NCI-H2196 treated with DMSO at 0.1 percent for 48 hours (cell line): ENCODE data around the gene RPP40.
"Not testable (repeated sequence)": the region's sequence is repeated elsewhere in the genome, so short reads cannot be mapped to it uniquely, and the experiment has no call there.

Experiments used
- DNase-seq: peaks from one replicate; lab custom pipeline; 2025; ENCODE audit not compliant: unreplicated experiment; lab: John Stamatoyannopoulos, UW

The RPP40 gene

DNA sequence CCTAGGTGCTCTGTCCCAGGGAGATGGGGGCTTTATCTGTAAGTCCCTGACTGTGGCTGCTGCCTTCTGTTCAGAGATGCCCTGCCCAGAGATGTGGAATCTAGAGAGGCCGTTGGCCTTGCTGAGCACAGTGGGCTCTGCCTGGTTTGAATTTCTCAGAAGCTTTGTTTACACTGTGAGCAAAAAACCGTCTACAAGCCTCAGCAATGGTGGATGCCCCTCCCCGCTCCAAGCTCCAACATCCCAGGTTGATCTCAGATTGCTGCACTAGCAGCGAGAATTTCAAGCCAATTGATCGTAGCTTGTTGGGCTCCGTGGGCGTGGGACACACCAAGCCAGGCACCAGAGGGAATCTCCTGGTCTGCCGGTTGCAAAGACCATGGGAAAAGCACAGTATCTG lies 16.3 kb upstream of the RPP40 start:
- no peak for DNase-seq

DNA sequence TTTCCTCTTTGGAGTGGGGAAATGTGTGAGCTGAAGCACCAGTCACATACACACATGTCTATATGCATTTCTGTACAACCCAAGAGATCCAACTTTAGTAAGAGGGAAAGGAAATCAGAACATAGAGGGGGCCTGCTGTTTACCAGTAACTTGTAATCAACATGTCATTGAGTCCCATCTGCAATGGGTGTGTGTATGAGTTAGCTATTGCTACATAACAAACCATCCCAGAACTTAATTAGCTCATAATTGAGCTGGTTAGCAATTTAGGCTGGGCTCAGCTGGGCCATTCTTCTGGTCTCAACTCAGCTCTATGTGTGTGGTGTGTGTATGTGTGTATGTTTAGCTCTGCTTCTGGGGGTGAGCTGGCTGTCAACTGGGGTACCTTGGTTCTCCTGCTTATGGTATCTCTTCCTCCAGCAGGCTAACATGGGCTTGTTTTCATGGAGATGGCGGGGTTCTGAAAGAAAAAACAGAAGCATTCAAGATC lies 10.3 kb upstream of the RPP40 start:
- no peak for DNase-seq

DNA sequence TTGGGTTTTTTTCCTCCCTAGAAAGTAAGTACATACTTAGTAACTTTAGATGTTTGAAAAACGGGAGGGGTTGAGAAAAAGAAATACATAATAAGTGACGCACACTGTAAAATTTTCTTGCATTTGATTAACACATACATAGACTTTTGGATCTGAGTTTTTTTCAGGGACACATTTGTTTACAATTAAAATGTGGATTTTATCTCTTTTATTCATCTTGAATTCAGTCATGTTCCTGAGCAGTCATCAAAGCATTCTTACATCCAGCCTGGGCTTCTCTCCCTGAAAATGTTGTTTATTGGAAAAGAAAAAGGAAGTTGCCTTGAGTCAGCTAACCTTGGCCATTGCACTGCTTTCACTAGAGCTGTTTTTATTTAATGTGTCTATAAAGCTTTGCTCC lies 8.7 kb upstream of the RPP40 start:
- no peak for DNase-seq

DNA sequence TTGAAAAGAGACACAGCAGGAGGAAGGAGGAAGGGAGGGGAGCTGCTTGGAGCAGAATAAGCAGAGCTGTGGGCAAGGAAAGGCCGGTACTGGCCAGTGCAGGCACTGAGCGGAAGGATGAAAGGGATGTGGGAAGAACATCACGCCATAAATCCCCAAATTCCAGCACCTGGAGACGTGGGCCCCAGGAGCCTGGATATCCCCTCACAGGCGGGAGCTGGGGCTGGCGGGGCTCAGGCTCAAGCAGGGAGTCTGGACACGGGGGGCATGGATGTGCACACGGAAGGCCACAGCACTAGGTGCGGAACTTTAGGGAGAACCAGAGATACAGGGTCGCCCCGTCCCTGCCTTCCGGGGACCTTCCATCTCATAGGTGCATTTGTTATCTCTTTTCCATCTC lies 7.5 kb upstream of the RPP40 start:
- DNase-seq = no peak

DNA sequence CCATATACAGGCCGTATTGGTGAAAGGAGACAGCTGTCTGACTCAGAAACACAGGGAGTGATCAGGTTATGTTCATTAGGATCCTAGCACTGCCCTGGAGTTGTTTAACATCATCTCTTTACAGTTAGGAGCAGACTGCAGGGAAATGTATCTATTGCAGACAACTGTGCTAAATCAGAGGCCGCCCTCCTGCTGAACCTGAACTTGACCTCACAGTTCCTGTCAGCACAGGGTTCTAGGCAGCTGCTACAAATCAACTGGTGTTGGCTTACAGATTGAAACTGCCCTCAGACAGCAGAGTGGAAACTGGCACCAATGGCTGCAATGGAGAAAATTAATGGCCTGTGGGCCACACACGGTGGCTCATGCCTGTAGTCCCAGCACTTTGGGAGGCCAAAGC lies 3.7 kb upstream of the RPP40 start:
- no peak for DNase-seq

DNA sequence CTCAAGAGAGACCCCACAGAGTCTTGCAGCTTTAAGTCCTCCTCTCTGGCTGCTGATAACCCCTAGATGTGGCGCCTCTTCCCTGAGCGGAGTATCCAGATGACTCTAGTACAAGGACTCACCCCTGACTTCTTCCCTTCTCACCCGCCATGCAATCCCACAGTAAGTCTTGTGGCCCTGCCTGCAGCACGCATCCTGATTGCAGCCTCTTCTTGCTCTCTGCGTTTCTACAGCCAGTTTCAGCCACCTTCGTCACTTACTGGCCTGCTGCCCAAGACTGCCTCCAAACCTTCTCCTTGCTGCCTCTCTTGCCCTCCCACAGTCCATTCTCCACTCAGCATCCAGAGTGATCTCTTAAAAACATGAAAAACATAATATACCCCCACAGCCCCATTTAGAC lies 2.4 kb upstream of the RPP40 start:
- no peak for DNase-seq

DNA sequence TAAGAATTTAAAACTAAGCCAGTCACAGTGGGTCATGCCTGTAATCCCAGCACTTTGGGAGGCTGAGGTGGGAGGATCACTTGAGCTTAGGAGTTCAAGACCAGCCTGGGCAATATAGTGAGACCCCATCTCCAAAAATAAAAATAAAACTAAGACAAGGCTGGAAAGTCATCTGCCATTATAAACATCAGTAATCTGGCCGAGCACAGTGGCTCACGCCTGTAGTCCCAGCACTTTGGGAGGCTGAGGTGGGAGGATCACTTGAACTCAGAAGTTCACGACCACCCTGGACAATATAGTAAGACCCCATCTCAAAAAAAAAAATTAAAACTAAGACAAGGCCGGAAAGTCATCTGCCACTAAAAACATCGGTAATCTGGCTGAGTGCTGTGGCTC lies 1.2 kb upstream of the RPP40 start:
- DNase-seq = not testable (repeated sequence)

DNA sequence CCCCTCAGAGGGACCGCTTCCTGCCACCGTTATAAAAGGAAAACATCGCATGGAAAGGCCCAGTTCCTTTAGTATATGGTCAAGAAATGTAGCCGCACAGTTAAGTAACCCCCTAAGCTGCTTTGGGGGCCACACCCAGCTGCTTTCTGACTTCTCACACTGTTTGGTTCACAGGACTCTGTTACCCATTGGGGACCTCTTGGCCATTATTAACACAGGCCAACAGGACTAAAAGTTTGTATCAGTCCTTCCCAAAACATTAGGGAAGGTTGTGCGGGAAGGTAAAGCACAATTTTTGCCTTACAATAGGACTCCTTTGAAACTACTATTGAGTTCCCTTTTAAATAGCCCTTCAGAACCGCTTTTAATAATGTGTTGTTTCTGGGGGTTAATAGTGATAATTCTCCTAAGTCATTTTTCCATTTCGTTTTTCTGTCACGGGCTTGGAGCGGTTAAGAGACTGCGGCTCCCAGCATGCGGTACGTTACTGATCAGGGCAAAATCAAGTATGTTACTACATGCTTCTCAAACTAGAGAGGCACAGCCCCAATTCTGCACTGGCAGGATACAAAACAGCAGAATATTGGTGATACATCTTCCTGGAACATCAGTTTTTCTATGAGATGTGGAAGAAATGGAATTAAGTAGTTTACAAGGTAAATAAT lies 668 bp upstream of the RPP40 start:
- DNase-seq = no peak

DNA sequence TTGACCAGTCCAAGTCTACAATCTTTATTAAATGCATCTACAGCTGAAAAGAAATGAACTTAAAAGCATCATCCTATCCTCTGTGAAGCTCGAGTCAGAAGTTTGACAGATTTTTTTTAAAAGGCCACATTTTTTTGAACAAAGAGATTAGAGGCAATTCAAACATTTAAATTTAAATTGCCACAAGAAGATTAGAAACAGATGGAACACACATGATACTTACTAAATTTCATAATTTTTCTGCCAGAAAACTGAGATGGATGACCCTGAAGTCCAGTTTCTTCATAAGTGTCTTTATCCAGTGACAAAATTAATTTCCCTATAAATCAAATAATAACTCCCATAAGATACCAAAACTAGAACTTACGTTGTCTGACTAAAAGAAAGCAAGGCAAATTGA lies 4.3 kb downstream of the RPP40 start:
- no peak for DNase-seq

DNA sequence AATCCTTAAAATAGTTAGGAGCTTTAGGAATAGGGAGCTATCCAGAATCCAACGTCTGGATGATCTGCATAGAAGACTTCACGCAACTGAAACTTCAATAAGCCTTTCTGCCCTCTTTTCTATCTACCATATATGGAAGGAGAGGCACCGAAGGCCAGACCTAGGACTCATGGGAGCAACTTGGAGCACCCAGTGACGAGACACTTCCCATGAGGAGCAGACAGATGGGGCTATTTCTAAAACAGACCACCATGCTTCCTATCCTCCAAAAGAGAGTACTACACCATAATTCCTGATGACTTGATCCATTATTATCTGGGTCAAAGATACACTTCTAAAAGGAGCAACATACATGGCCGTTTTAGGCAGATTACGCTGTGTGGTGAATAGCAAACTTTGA lies 6.0 kb downstream of the RPP40 start:
- no peak for DNase-seq

DNA sequence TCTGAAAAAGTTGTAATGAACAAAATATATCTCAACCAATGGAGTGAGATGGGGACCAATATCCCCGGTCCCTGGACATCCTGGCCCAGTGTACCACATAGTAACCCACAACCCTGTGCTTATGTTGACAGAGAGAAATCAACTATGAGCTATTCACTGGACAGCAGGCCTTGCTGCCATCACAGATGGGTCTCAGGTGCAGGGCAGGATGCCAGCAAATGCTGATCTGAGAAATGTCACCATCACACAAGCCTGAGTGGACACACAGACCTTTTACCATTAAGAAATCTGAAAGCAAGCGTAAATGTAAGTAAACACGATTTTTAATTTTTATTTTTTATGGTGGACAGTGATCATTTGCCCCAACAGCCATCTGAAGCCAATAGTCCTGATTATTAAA lies 9.1 kb downstream of the RPP40 start:
- no peak for DNase-seq

DNA sequence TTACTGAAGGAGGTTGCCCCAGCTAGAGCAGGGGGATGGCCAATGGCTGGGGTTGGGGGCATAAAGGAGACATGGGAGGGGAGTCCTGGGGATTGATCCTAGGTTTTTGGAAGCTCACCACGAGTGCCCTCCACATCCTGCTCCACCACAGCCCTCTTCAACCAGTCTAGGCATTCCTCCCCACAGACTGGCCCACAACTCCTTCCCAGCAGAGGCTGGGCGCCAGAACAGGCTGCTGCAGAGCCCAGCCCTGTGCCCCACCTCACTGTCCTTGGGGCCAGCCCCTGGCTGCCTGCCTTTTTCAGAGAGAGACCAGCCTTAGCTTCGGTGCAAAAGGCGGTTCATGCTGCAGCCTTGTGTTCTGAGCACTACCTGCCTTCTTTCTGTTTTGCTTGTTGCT lies 16.4 kb downstream of the RPP40 start:
- DNase-seq = no peak

DNA sequence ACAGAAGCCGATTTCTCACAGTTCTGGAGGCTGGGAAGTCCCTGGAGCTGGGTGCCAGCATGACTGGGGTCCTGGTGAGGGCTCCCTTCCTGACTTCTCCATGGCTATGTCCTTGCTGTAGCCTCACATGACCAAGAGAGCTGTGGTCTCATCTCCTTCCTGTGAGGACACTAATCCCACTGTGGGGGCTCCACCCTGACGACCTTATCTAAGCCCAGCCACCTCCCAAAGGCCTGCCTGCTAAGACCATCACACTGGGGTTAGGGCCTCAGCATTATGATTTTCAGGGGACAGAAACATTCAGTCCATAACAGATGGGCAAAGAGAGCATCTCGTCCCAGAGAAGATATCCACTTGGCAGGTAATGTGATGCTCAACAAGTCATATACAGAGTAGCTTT lies 16.8 kb downstream of the RPP40 start:
- DNase-seq = no peak

DNA sequence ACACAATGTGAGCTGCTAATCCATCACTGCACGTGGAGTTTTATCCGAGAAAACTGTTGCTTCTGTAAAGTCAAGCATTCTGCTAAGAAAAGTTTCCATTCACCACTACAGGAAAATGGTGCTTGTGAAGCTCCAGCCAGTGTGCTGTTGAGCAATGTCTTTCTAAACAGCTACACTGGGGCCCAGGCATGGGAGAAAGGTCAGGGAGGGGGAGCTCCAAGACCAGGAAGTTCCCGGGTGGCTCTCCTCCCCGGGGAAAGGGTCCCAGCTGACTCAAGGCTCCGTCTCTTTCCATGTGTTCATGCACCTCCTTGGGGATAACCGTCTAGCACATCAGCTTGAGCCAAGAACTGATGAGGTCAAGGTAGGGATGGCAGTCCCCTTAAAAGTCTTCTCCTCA lies 20.5 kb downstream of the RPP40 start:
- no peak for DNase-seq

DNA sequence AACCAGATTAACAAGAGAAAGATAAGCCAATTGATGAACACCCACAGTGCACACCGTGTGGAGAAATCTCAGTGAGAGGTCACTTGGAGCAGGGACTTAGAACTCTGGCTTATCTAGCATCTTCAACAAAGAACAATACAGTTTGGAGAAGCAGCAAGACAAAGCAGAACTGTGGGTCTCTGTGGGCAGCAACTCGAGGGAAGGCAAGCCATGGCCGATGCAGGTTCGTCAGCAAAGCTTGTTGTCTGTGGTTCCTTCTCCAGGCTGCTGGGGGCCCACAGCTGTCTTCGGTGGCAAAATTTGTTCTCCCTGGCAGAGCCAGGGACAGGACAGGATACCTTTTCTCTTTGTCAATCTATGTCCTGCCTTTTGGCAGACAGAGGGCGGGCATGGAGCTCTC lies 22.1 kb downstream of the RPP40 start:
- no peak for DNase-seq

DNA sequence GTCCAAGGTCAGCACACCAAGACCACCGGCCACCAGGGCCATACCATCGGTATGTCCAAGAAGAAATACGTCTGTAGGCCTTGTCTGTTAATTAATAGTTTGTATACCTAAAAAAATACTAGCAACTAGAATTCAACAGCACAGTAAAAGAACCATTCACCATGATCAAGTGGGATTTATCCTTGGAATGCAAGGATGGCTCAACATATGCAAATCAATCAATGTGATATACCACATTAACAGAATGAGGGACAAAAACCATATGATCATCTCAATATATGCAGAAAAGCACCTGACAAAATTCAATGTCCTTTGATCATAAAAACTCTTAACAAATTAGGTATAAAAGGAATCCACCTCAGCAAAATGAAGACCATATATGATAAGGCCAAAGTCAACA lies 24.4 kb downstream of the RPP40 start:
- DNase-seq = no peak

DNA sequence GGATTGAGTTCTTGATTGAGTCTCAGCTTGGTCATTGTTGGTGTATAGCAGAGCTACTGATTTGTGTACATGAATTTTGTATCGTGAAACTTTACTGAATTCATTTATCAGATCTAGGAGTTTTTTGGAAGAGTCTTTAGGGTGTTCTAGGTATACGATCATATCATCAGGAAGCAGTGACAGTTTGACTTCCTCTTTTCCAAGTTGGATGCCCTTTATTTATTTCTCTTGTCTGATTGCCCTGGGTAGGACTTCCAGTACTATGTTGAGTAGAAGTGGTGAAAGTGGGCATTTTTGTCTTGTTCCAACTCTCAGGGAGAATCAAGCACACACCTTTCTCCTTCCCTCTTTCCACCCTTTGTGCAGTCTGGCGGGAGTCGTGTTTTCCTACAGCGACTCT lies 26.4 kb downstream of the RPP40 start:
- DNase-seq = no peak

DNA sequence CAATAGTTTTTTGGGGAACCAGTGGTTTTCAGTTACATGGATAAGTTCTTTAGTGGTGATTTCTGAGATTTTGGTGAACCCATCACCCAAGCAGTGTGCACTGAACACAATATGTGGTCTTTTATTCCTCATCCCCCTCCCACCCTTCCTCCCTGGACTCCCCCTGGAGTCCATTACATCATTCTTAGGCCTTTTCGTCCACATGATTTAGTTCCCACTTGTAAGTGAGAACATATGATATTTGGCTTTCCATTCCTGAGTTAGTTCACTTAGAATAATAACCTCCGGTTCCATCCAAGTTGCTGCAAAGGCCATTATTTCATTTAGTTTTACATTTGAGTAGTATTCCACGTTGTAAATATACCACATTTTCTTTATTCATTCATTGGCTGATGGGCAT lies 28.3 kb downstream of the RPP40 start:
- DNase-seq = no peak

DNA sequence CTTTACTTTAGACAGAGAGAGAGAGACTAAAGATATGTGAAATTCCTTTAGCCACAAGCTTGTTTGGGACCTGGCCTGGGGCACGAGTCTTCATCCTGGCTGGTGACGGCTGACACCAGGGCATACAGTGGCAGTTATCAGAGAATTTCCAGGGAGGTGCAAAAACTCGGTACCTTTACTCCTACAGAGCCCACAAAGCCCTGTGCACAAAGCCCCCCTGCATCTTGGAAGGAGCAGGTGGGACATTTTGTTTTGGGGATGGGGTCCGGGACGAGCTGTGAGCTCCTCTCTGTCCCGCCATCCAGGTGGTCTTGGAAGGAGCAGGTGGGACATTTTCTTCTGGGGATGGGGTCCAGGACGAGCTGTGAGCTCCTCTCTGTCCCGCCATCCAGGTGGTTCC lies 28.9 kb downstream of the RPP40 start:
- DNase-seq = no peak

DNA sequence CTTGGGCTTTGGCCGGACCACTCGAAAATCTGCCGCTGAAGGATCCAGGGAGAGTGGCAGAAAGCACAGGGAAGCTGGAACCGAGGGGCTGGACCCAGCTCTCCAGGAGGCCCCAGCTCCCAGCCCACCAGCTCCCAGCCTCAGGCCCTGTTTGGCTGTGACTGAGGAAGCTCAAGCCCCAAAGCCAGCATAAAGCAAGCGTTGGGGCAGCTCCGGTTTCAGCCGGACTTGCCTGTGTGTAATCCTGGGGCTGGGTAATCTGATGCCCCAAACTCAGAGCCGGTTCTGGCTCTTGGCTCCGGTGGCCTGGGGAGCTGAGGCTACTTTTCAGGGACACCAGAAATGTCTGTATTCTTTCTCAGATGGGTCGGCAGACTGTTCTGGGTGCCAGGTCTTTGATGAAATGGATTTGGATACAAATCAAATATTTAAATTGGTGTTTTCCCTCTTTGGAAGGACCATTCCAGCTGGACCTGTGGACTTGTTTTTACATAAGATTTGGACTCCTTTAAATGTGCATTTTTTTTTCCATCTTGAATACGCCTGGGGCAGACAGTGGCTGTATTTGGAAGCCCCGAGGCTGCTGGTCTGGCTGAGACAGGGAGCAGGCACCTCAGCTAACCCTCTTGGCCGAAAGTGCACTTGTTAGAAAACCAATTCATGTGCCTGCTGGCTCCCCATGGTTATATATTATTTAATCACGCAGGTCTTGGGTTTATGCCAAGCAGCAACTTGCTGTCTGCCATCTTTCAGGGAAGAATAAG lies 29.7 kb downstream of the RPP40 start:
- DNase-seq = peak; percentile 11

DNA sequence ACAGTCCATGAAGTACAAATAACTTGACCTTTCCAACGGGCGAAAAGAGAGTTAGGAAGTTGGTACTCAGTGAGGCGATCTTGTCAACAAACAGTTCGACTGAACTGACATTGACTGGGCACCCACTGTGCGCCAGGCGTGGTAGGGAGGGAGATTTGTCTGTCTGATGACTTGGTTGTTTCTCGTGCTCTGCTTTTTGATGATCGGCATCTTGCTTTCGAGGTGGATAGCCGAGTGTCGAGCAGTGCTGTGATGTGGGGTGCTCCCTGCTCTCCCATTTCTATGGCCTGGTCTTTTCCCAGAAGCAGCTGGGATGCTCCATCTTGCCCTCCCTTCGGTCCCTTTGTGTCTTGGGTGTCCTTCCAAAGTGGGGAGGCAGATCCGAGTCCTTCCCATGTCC lies 30.4 kb downstream of the RPP40 start:
- DNase-seq = no peak

DNA sequence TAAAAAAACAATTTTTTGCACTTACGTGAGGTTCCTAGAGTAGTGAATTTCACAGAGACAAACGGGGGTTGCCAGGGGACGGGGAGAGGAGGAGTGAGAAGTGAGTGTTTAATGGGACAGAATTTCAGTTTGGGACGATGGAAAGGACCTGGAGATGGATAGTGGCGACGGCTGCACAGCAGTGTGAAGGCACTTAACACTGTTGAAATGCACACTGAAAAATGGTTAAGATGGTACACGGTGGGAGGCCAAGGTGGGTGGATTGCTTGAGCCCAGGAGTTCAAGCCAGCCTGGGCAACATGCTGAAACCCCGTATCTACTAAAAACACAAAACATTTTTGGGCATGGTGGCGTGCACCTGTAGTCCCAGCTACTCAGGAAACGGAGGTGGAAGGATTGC lies 31.4 kb downstream of the RPP40 start:
- DNase-seq = no peak

DNA sequence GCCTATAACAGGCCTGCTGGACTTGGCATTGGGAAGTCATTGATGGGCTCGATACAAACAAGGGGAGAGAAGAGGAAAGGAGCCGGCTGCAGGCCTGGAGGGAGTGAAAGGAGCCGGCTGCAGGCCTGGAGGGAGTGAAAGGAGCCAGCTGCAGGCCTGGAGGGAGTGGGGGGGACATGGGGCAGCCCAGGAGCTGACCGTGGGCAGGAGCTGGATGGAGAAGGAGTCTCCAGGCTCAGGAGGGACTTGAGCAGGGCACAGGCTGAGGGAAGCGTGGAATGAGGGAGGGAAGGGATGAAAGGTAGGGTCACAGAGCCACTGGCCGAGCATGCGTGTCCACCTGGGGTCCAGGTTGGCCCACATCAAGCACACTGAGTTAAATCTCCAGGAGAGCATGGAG lies 32.0 kb downstream of the RPP40 start:
- DNase-seq = no peak
